AG04449 (cell line): ENCODE measurements around the gene CD300C.

Experiments used
- CTCF ChIA-PET: fragments of 350-600 bp; formaldehyde crosslinking; extraction: SDS; loops from one replicate; lab custom pipeline; 2021; ENCODE audit warnings: antibody characterized with exemption; lab: Yijun Ruan, JAX
- POLR2A ChIA-PET: fragments of 400-600, 350-600 bp; formaldehyde crosslinking; extraction: SDS; loops from one replicate; lab custom pipeline; 2020; ENCODE audit warnings: antibody characterized with exemption, inconsistent platforms; lab: Yijun Ruan, JAX
- DNase-seq: peaks from one replicate; pipeline ENCODE4 v3.0.0-alpha.2; 2010; ENCODE audit warnings: low read depth, low spot score
- H3K4me3 ChIP-seq: 2 replicates; pipeline ENCODE4 v1.5.1; 2011; ENCODE audit warnings: low read depth, mild to moderate bottlenecking, control low read depth, low read length
- CTCF ChIP-seq: IDR thresholded peaks from one replicate; pipeline ENCODE4 v1.5.1; 2011; ENCODE audit warnings: mild to moderate bottlenecking, moderate library complexity, low read length, control low read depth, inconsistent platforms; ENCODE audit not compliant: insufficient read depth; ENCODE audit errors: missing control alignments

CD300C gene

GRCh38 chr17:74542166-74542565 lies 3.7 kb downstream of the CD300C start:
- TF ChIP-seq CTCF: no peak
- H3K4me3 ChIP-seq: no peak overlapping the region
- no peak for DNase-seq
- POLR2A ChIA-PET: interaction anchor here (0.5 kb wide), 1 partner anchor 27 kb away, joined by 3 read pairs; no protein-coding TSS in a partner anchor
- CTCF ChIA-PET: no interaction called here

GRCh38 chr17:74541176-74542111 lies 4.5 kb downstream of the CD300C start:
- TF ChIP-seq CTCF: no peak
- POLR2A ChIA-PET: interaction anchor here (0.6 kb wide), 1 partner anchor 139 kb away, joined by 3 read pairs; no protein-coding TSS in a partner anchor
- DNase-seq: no peak
- CTCF ChIA-PET: no interaction called here
- H3K4me3 ChIP-seq: no peak overlapping the region

GRCh38 chr17:74539281-74539820 lies 6.6 kb downstream of the CD300C start:
- ChIA-PET CTCF (no interaction called here), POLR2A (no interaction called here)
- no peak for DNase-seq
- no peak for TF ChIP-seq CTCF
- H3K4me3 ChIP-seq: no peak overlapping the region

GRCh38 chr17:74536890-74537289 lies 9.0 kb downstream of the CD300C start:
- no peak for DNase-seq
- H3K4me3 ChIP-seq: no peak overlapping the region
- ChIA-PET CTCF (no interaction called here), POLR2A (no interaction called here)
- no peak for TF ChIP-seq CTCF

GRCh38 chr17:74532115-74532514 lies 13.8 kb downstream of the CD300C start:
- DNase-seq: no peak
- CTCF ChIA-PET: no interaction called here
- TF ChIP-seq CTCF: no peak
- POLR2A ChIA-PET: no interaction called here
- no peak overlapping the region for H3K4me3 ChIP-seq

- ChIA-PET CTCF (no interaction called here), POLR2A (no interaction called here)
- no peak within 1 kb of the TSS for H3K4me3 ChIP-seq
- DNase-seq: no peak
- no peak for TF ChIP-seq CTCF
Measured at GRCh38 chr17:74531231-74531761, 14.6 kb downstream of the CD300C start, which contains the start of gene CD300LB. TSS of gene CD300LB (minus strand) at chr17:74531475. CDS start at chr17:74531350, 125 bp downstream.
